ENCODE measurements around the gene ZDHHC14.
"Not testable (repeated sequence)": the region's sequence is repeated elsewhere in the genome, so short reads cannot be mapped to it uniquely, and the experiment has no call there.

ZDHHC14 gene

GRCh38 chr6:157561929-157562810, 181.2 kb downstream of the ZDHHC14 start:
- H3K9me3 Mint-ChIP-seq = no peaks in the 10 kb centered on the region
- peak overlapping the region; percentile 32 for H3K4me3 Mint-ChIP-seq
- peaks cover 62% of the 10 kb centered on the region for H3K4me1 Mint-ChIP-seq
- H3K36me3 Mint-ChIP-seq = peaks cover 7% of the 10 kb centered on the region
- peak overlapping the region; percentile 80 for H3K27ac Mint-ChIP-seq
- ATAC-seq (no peak), DNase-seq (ENCODE audit: low spot score in 2 of 2) (no peak)

DNA sequence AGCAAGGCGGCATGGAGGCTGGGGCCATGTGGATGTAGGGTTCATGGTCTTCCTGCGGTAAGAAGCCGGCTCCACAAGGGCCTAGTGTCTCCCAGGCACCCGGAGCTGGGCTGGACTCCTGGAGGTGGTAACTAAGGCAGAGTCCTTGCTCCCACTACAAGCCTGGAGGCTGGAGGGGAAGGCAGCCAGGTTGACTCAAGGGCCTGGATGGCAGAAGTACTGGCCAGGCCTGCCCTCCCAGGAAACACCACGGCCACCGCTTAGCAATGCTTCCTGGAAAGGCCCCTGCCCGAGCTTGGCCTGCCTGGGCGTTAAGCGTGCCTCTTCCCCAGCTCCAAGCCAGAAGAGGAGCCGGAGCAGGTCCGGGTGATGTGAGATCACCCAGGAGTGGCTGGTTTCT, 182.0 kb downstream of the ZDHHC14 start:
- no peak for ATAC-seq
- Mint-ChIP-seq H3K4me3 (no peak overlapping the region), H3K36me3 (peaks cover 7% of the 10 kb centered on the region), H3K4me1 (peaks cover 57% of the 10 kb centered on the region), H3K27ac (no peak overlapping the region), H3K9me3 (no peaks in the 10 kb centered on the region)
- no peak for DNase-seq (ENCODE audit: low spot score in 2 of 2)

GRCh38 chr6:157563611-157564284, 182.8 kb downstream of the ZDHHC14 start:
- Mint-ChIP-seq H3K4me3 (no peak overlapping the region), H3K36me3 (peaks cover 7% of the 10 kb centered on the region), H3K9me3 (no peaks in the 10 kb centered on the region), H3K4me1 (peaks cover 49% of the 10 kb centered on the region), H3K27ac (peak overlapping the region; percentile 60)
- DNase-seq (ENCODE audit: low spot score in 2 of 2) (peak in 1 of 2 donors; percentile 74), ATAC-seq (peak; percentile 97)

DNA sequence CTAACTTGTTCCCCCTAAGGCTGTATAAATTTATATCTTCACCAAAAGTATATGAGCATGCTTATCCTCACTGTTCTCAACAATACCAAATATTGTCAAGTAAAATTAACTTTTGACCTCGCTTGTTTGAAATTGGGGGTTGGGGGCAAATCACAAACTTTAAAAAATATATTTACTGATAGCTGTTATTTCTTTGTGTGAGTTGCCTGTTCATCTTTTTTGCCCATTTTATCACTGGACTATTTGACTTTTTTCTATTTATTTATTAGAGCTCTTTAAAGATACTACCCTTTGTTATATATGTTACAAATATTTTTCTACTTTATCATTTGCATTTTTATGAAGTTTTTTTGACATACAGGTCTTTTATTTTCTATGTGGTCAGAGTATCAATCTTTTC, 187.7 kb downstream of the ZDHHC14 start:
- DNase-seq (ENCODE audit: low spot score in 2 of 2) (no peak), ATAC-seq (no peak)
- no peaks in the 10 kb centered on the region for H3K9me3 Mint-ChIP-seq
- no peak overlapping the region for H3K27ac Mint-ChIP-seq
- H3K36me3 Mint-ChIP-seq = no peaks in the 10 kb centered on the region
- no peak overlapping the region for H3K4me3 Mint-ChIP-seq
- peaks cover 27% of the 10 kb centered on the region for H3K4me1 Mint-ChIP-seq

DNA sequence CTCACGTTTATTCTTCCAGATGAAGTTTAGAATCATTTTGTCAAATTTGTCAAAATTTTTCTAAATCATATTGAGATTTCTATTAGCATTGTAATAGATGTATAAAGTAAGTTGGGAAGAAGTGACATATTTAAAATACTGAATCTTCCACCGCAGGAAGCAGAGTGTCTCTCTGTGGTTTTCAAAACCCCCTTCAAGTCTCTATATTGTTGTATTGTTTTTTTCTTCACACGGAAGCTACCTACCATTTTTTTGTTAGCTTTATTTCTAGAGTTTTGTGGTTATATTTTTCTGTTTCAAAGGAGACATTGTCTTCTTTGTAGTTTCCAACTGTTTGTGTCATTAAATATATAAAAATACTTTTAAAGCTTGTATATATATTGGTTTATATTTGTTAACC, 188.6 kb downstream of the ZDHHC14 start:
- Mint-ChIP-seq H3K36me3 (no peaks in the 10 kb centered on the region), H3K27ac (no peak overlapping the region)

DNA sequence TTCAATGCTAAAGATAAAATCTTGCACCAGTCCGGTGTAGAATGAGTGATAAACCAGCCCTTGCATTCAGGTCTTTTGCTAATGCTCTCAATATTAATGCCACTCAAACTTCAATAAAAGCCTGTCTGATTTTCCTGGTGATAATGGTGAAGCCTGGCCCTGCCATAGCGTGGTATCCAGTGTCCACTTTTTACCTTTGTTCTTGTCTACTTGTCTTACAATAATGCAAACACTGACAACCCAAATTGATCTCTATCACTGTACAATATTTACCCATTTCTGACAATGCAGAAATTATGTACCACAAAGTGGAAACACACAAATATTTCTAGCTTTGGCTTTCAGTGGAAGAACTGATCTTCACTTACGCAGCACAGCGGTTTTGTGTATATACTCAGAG, 189.1 kb downstream of the ZDHHC14 start:
- H3K4me1 Mint-ChIP-seq = peaks cover 22% of the 10 kb centered on the region
- no peak overlapping the region for H3K27ac Mint-ChIP-seq
- H3K36me3 Mint-ChIP-seq = no peaks in the 10 kb centered on the region
- no peak for DNase-seq (ENCODE audit: low spot score in 2 of 2)
- ATAC-seq = no peak
- no peak overlapping the region for H3K4me3 Mint-ChIP-seq
- no peaks in the 10 kb centered on the region for H3K9me3 Mint-ChIP-seq

More for the DNA sequence above, 188.6 kb downstream of the ZDHHC14 start:
- Mint-ChIP-seq H3K4me3 (no peak overlapping the region), H3K4me1 (peaks cover 22% of the 10 kb centered on the region), H3K9me3 (no peaks in the 10 kb centered on the region)
- ATAC-seq = peak; percentile 82
- no peak for DNase-seq (ENCODE audit: low spot score in 2 of 2)

DNA sequence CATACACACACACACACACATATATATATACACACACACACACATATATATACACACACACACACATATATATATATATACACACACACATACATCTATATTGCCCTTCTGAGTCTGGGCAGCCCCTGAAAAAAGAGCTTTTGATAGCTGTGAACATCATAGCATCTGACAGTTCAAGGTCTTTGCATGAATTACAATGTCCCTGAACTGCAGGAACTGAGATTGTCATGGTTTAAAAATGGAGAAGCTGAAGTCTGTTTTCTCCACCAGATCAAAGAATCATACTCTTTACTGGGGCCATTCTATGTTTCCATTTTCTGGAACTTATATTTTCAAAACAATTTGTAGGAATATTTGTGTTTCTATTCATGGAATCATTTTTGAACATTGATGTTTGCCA, 189.8 kb downstream of the ZDHHC14 start:
- no peak for ATAC-seq

GRCh38 chr6:157571269-157571668, 190.3 kb downstream of the ZDHHC14 start:
- no peak overlapping the region for H3K27ac Mint-ChIP-seq
- H3K4me1 Mint-ChIP-seq = peaks cover 22% of the 10 kb centered on the region
- H3K4me3 Mint-ChIP-seq = no peak overlapping the region
- no peaks in the 10 kb centered on the region for H3K36me3 Mint-ChIP-seq
- DNase-seq (ENCODE audit: low spot score in 2 of 2) (no peak), ATAC-seq (no peak)
- no peaks in the 10 kb centered on the region for H3K9me3 Mint-ChIP-seq

More for the DNA sequence above, 189.8 kb downstream of the ZDHHC14 start:
- no peak for DNase-seq (ENCODE audit: low spot score in 2 of 2)
- Mint-ChIP-seq H3K4me3 (no peak overlapping the region), H3K27ac (no peak overlapping the region), H3K4me1 (peaks cover 22% of the 10 kb centered on the region), H3K9me3 (no peaks in the 10 kb centered on the region), H3K36me3 (no peaks in the 10 kb centered on the region)

DNA sequence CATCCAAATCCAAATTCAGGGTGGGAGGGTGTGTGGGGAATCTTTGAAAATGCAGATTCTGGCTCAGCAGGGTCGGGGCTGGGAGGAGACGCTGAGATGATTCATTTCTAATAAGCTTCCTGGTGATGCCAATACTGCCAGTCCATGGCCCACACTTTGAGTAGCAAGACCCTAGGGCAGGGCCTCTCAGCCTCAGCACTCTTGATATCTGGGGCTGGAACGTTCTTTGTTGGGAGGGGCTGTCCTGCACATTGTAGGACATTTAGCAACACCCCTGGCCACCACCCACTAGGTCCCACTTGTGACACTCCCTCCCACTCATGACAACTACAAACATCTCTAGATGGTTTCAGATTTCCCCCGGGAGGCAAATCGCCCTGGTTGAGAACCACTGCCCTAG, 191.0 kb downstream of the ZDHHC14 start:
- Mint-ChIP-seq H3K27ac (no peak overlapping the region), H3K9me3 (no peaks in the 10 kb centered on the region), H3K4me3 (no peak overlapping the region), H3K4me1 (peaks cover 22% of the 10 kb centered on the region), H3K36me3 (no peaks in the 10 kb centered on the region)
- no peak for DNase-seq (ENCODE audit: low spot score in 2 of 2)
- no peak for ATAC-seq

DNA sequence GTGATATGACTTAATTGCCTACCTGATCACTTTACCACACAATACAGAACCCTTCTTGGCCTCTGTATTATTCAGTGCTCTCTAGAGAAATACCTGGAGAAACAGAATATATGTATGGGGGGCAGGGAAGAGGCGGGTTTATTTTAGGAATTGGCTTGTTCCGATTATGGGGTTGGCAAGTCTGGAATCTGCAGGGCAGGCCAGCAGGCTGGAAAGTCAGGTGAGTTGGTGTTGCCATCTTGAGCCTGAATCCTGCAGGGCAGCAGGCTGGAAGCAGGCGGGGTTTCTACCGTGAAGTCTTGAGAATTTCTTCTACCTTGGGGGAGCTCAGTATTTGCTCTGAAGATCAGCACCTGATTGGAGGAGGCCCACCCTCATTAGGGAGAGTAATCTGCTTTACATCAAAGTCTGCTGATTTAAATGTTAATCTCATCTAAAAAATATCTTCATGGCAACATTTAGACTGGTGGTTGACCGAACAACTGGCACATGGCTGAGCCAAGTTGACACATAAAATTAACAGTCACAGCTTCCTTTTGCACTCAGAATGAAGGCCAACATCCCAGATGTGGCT, 193.9 kb downstream of the ZDHHC14 start:
- H3K27ac Mint-ChIP-seq = no peak overlapping the region
- H3K36me3 Mint-ChIP-seq = no peaks in the 10 kb centered on the region
- H3K4me3 Mint-ChIP-seq = no peak overlapping the region
- peaks cover 24% of the 10 kb centered on the region for H3K4me1 Mint-ChIP-seq
- DNase-seq (ENCODE audit: low spot score in 2 of 2) = no peak
- H3K9me3 Mint-ChIP-seq = peaks cover 3% of the 10 kb centered on the region
- ATAC-seq = no peak

- Mint-ChIP-seq H3K27ac (no peak overlapping the region), H3K9me3 (peaks cover 3% of the 10 kb centered on the region), H3K36me3 (no peaks in the 10 kb centered on the region), H3K4me3 (no peak overlapping the region), H3K4me1 (peaks cover 19% of the 10 kb centered on the region)
- no peak for ATAC-seq
- no peak for DNase-seq (ENCODE audit: low spot score in 2 of 2)
Observed at GRCh38 chr6:157575436-157576145, 194.6 kb downstream of the ZDHHC14 start.

DNA sequence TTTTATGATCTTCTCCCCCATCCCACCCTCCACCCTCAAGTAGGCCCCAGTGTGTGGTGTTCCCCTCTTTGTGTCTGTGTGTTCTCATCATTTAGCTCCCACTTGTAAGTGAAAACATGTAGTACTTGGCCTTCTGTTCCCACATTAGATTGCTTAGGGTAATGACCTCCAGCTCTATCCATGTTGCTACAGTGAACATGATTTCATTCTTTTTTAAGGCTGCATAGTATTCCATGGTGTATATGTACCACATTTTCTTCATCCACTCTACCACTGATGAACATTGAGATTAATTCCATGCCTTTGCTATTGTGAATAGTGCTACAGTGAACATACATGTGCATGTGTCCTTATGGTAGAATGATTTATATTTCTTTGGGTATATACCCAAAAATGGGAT, 196.0 kb downstream of the ZDHHC14 start:
- DNase-seq (ENCODE audit: low spot score in 2 of 2); ATAC-seq; H3K4me3 Mint-ChIP-seq; H3K36me3 Mint-ChIP-seq; H3K9me3 Mint-ChIP-seq; H3K27ac Mint-ChIP-seq: not testable (repeated sequence)
- H3K4me1 Mint-ChIP-seq = peaks cover 19% of the 10 kb centered on the region

DNA sequence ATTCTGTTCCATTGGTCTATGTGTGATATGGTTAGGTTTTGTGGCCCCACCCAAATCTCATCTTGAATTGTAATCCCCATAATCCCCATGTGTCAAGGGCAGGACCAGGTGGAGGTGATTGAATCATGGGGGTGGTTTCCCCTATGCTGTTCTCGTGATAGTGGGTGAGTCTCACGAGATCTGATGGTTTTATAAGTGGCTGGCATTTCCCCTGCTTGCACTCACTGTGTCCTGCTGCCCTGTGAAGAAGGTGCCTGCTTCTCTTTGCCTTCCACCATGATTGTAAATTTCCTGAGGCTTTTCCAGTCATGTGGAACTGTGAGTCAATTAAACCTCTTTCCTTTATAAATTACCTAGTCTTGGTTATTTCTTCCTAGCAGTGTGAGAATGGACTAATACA, 197.5 kb downstream of the ZDHHC14 start:
- not testable (repeated sequence) for H3K36me3 Mint-ChIP-seq; DNase-seq (ENCODE audit: low spot score in 2 of 2); H3K4me3 Mint-ChIP-seq; H3K9me3 Mint-ChIP-seq; ATAC-seq; H3K27ac Mint-ChIP-seq
- peaks cover 11% of the 10 kb centered on the region for H3K4me1 Mint-ChIP-seq

GRCh38 chr6:157579467-157580031, 198.6 kb downstream of the ZDHHC14 start:
- no peak overlapping the region for H3K27ac Mint-ChIP-seq
- H3K9me3 Mint-ChIP-seq = peaks cover 3% of the 10 kb centered on the region
- peaks cover 10% of the 10 kb centered on the region for H3K4me1 Mint-ChIP-seq
- no peak for ATAC-seq
- H3K36me3 Mint-ChIP-seq = no peaks in the 10 kb centered on the region
- H3K4me3 Mint-ChIP-seq = no peak overlapping the region
- no peak for DNase-seq (ENCODE audit: low spot score in 2 of 2)

GRCh38 chr6:157584036-157584435, 203.0 kb downstream of the ZDHHC14 start:
- Mint-ChIP-seq H3K27ac (no peak overlapping the region), H3K9me3 (peaks cover 3% of the 10 kb centered on the region), H3K36me3 (no peaks in the 10 kb centered on the region), H3K4me3 (no peak overlapping the region), H3K4me1 (no peaks in the 10 kb centered on the region)
- DNase-seq (ENCODE audit: low spot score in 2 of 2) = no peak
- ATAC-seq = no peak
